GM21528 (cell line): ENCODE data around the gene PCNX1.
"Not testable (repeated sequence)": the region's sequence is repeated elsewhere in the genome, so short reads cannot be mapped to it uniquely, and the experiment has no call there.

Experiments used
- ATAC-seq: cut with Tn5 transposase; IDR thresholded peaks from one replicate; pipeline ENCODE4 v1.9.1; 2021; ENCODE audit warnings: mild to moderate bottlenecking, moderate library complexity; ENCODE audit not compliant: unreplicated experiment, low FRiP score

Gene PCNX1

GRCh38 chr14:71117839-71118743, 210.8 kb downstream of the PCNX1 start:
- ATAC-seq, result no peak

- no peak for ATAC-seq
Observed at GRCh38 chr14:71119075-71119474, 211.8 kb downstream of the PCNX1 start.

- no peak for ATAC-seq
Observed at GRCh38 chr14:71119832-71120231, 212.6 kb downstream of the PCNX1 start.

GRCh38 chr14:71121001-71121400, 213.7 kb downstream of the PCNX1 start:
- no peak for ATAC-seq

- ATAC-seq, result no peak
Observed at GRCh38 chr14:71121711-71122110, 214.5 kb downstream of the PCNX1 start.

- ATAC-seq, result no peak
Observed at GRCh38 chr14:71122866-71123565, 215.8 kb downstream of the PCNX1 start.

GRCh38 chr14:71123579-71124135, 216.4 kb downstream of the PCNX1 start:
- ATAC-seq, result no peak

- not testable (repeated sequence) for ATAC-seq
Observed at GRCh38 chr14:71129716-71130490, 222.6 kb downstream of the PCNX1 start.

- no peak for ATAC-seq
Observed at GRCh38 chr14:71130491-71131179, 223.4 kb downstream of the PCNX1 start.

- no peak for ATAC-seq
Observed at GRCh38 chr14:71133296-71133695, 226.0 kb downstream of the PCNX1 start.

- ATAC-seq, result no peak
Observed at GRCh38 chr14:71135496-71135895, 228.2 kb downstream of the PCNX1 start.

GRCh38 chr14:71135911-71136310, 228.7 kb downstream of the PCNX1 start:
- ATAC-seq, result no peak

- ATAC-seq, result no peak
Observed at GRCh38 chr14:71136386-71137060, 229.3 kb downstream of the PCNX1 start.

- ATAC-seq, result no peak
Observed at GRCh38 chr14:71137536-71138447, 230.5 kb downstream of the PCNX1 start.

GRCh38 chr14:71138448-71139293, 231.4 kb downstream of the PCNX1 start:
- no peak for ATAC-seq

- ATAC-seq, result no peak
Observed at GRCh38 chr14:71139294-71139946, 232.2 kb downstream of the PCNX1 start.

- ATAC-seq, result no peak
Observed at GRCh38 chr14:71140157-71140556, 232.9 kb downstream of the PCNX1 start.
